Small intestine (tissue), 7 donors: Measurements from ENCODE around the gene ST3GAL4. TPM values are rescaled to one million over a fixed set of nuclear protein-coding genes. Genes with fewer than 3 reads are reported as not detected.
"Not testable (repeated sequence)": the region's sequence is repeated elsewhere in the genome, so short reads cannot be mapped to it uniquely, and the experiment has no call there.

ENCODE experiments used
- DNase-seq, 2 donors: peaks; one replicate each; pipeline versions ENCODE4 v3.0.0 to v3.0.0-alpha.2; 2013
- FAIRE-seq: peaks from 2 replicates; lab custom pipeline; 2012; peaks lifted over from hg19 to GRCh38; lab: Jason Lieb, UNC
- H3K27ac ChIP-seq, 3 donors: one replicate each; pipeline ENCODE4 v1.5.1; 2013; ENCODE audit warnings: low read length in 2 of 3, mild to moderate bottlenecking in 2 of 3, control low read depth in 1 of 3, inconsistent platforms in 1 of 3, low read depth in 1 of 3, moderate library complexity in 1 of 3
- H3K27me3 ChIP-seq, 3 donors: one replicate each; pipeline ENCODE4 v1.6.1; 2013; ENCODE audit warnings: low read length in 3 of 3, inconsistent platforms in 1 of 3; ENCODE audit not compliant: control insufficient read depth in 3 of 3, insufficient read depth in 3 of 3
- H3K36me3 ChIP-seq, 3 donors: one replicate each; pipeline ENCODE4 v1.6.1; 2013; ENCODE audit warnings: low read length in 3 of 3, inconsistent platforms in 1 of 3, low read depth in 1 of 3, mild to moderate bottlenecking in 1 of 3, moderate library complexity in 1 of 3; ENCODE audit not compliant: control insufficient read depth in 3 of 3, insufficient read depth in 2 of 3
- H3K4me1 ChIP-seq, 3 donors: one replicate each; pipeline ENCODE4 v1.6.1; 2013; ENCODE audit warnings: low read length in 2 of 3, inconsistent platforms in 1 of 3, low read depth in 1 of 3, mild to moderate bottlenecking in 1 of 3, moderate library complexity in 1 of 3; ENCODE audit not compliant: control insufficient read depth in 3 of 3, insufficient read depth in 2 of 3
- H3K4me3 ChIP-seq, 3 donors: one replicate each; pipeline ENCODE4 v1.5.1; 2013; ENCODE audit warnings: low read length in 3 of 3, control low read depth in 1 of 3, inconsistent platforms in 1 of 3, low read depth in 1 of 3, mild to moderate bottlenecking in 1 of 3, moderate library complexity in 1 of 3
- H3K9me3 ChIP-seq, 2 donors: one replicate each; pipeline ENCODE4 v1.6.1; 2013; ENCODE audit warnings: low read depth in 1 of 2, low read length in 1 of 2; ENCODE audit not compliant: control insufficient read depth in 2 of 2, insufficient read depth in 1 of 2
- WGBS, 3 donors: extraction: QIAGEN DNeasy Blood & Tissue Kit; methylation state at CpG; one replicate each; pipeline ENCODE4 v1.1.7; 2013; 5-methylcytosine and 5-hydroxymethylcytosine counted together
- polyA plus RNA-seq, 4 donors: library from polyadenylated mRNA; stranded (reverse) in 3 of 4; unstranded in 1 of 4; fragments of 200-250 nt in 3 of 4; fragments of 120-200 nt in 1 of 4; gene quantifications; one replicate each; pipeline versions ENCODE4 v1.2.1 to v1.2.3, GENCODE V29; 2013
- donor health status: healthy with polysubstance abuse.
- donor health status: control.
- donor health status: control.
- donor health status: Bipolar disorder and iron deficiency.
- donor health status: healthy.

Gene ST3GAL4
- polyA plus RNA-seq, 4 donors = 1.6 to 11.6 (median 4.0) TPM

- H3K27me3 ChIP-seq, H3K4me3 ChIP-seq, H3K27ac ChIP-seq, DNase-seq, FAIRE-seq, H3K9me3 ChIP-seq, H3K4me1 ChIP-seq: not testable (repeated sequence)
- WGBS, 3 donors = 50 to 72% (median 66%) methylated on average over 12 to 14 of the region's 14 CpGs
- peaks cover 0 to 27% (median 0%) of the 10 kb centered on the region in 3 donors for H3K36me3 ChIP-seq
These were observed 11.6 kb downstream of the ST3GAL4 start for GRCh38 chr11:126366823-126367654.

- FAIRE-seq, H3K27ac ChIP-seq, H3K4me3 ChIP-seq, H3K27me3 ChIP-seq, DNase-seq, H3K4me1 ChIP-seq, H3K9me3 ChIP-seq: not testable (repeated sequence)
- whole genome bisulfite sequencing, 3 donors = 94 to 96% (median 95%) methylated on average over 5 of the region's 5 CpGs
- H3K36me3 ChIP-seq = peaks cover 0 to 22% (median 0%) of the 10 kb centered on the region in 3 donors
These were observed 12.3 kb downstream of the ST3GAL4 start for GRCh38 chr11:126367806-126368205.

GRCh38 chr11:126368336-126369119 lies 13.0 kb downstream of the ST3GAL4 start:
- DNase-seq, H3K4me1 ChIP-seq, H3K9me3 ChIP-seq, FAIRE-seq, H3K27ac ChIP-seq, H3K27me3 ChIP-seq, H3K4me3 ChIP-seq: not testable (repeated sequence)
- WGBS, 3 donors = 52 to 61% (median 57%) methylated on average over 11 of the region's 11 CpGs
- peaks cover 0 to 15% (median 0%) of the 10 kb centered on the region in 3 donors for H3K36me3 ChIP-seq

GRCh38 chr11:126370016-126370415 lies 14.5 kb downstream of the ST3GAL4 start:
- Histone ChIP-seq H3K36me3 (peaks cover 0 to 11% (median 0%) of the 10 kb centered on the region in 3 donors), H3K4me1 (no peaks in the 10 kb centered on the region), H3K27me3 (no peaks in the 10 kb centered on the region), H3K27ac (no peak overlapping the region), H3K9me3 (no peaks in the 10 kb centered on the region), H3K4me3 (no peak overlapping the region)
- FAIRE-seq = no peak
- WGBS, 3 donors = 46 to 61% (median 56%) methylated on average over 3 of the region's 3 CpGs
- DNase-seq = no peak

GRCh38 chr11:126371595-126371994 lies 16.1 kb downstream of the ST3GAL4 start:
- no peaks in the 10 kb centered on the region for H3K9me3 ChIP-seq
- no peak overlapping the region for H3K27ac ChIP-seq
- DNase-seq = no peak
- H3K27me3 ChIP-seq = no peaks in the 10 kb centered on the region
- peaks cover 0 to 8% (median 0%) of the 10 kb centered on the region in 3 donors for H3K36me3 ChIP-seq
- H3K4me3 ChIP-seq = no peak overlapping the region
- 90 to 93% (median 92%) methylated on average over 7 of the region's 7 CpGs for WGBS, 3 donors
- no peak for FAIRE-seq
- H3K4me1 ChIP-seq = no peaks in the 10 kb centered on the region

GRCh38 chr11:126373389-126374066 lies 18.0 kb downstream of the ST3GAL4 start:
- not testable (repeated sequence) for H3K27me3 ChIP-seq, FAIRE-seq, H3K4me3 ChIP-seq, DNase-seq, H3K27ac ChIP-seq, H3K9me3 ChIP-seq, H3K4me1 ChIP-seq, H3K36me3 ChIP-seq
- WGBS, 3 donors = 66 to 69% (median 68%) methylated on average over 10 to 12 of the region's 12 CpGs

- not testable (repeated sequence) for H3K27me3 ChIP-seq, DNase-seq, H3K9me3 ChIP-seq, H3K4me3 ChIP-seq, H3K4me1 ChIP-seq, FAIRE-seq, H3K36me3 ChIP-seq, H3K27ac ChIP-seq
- 85 to 89% (median 89%) methylated on average over 13 to 20 of the region's 28 CpGs for WGBS, 3 donors
These were observed 19.2 kb downstream of the ST3GAL4 start for GRCh38 chr11:126374562-126375300.
